CD14-positive monocyte (primary cell): ENCODE measurements around the gene PPIG. TPM values are rescaled to one million over a fixed set of nuclear protein-coding genes. Genes with fewer than 3 reads are reported as not detected.

Experiments used
- DNase-seq, 3 donors: peaks; one replicate each; pipeline ENCODE4 v3.0.0-alpha.2; 2011 to 2022
- H2AFZ ChIP-seq: 2 replicates; pipeline ENCODE4 v1.6.0; 2012; ENCODE audit warnings: mild to moderate bottlenecking, low read depth, low read length, inconsistent platforms; ENCODE audit not compliant: insufficient read depth, poor library complexity, severe bottlenecking
- H3K27ac ChIP-seq, 2 donors: 1 replicate in 1 of 2; 2 replicates in 1 of 2; pipeline ENCODE4 v1.5.1; 2012 to 2013; ENCODE audit warnings: low read length in 2 of 2, control low read depth in 1 of 2, inconsistent platforms in 1 of 2, low read depth in 1 of 2, mild to moderate bottlenecking in 1 of 2
- H3K27me3 ChIP-seq, 2 donors: one replicate each; pipeline versions ENCODE4 v1.6.0 to v1.6.1; 2011 to 2013; ENCODE audit warnings: low read length in 2 of 2; ENCODE audit not compliant: control insufficient read depth in 2 of 2, insufficient read depth in 2 of 2
- H3K36me3 ChIP-seq, 2 donors: replicated peaks in 1 of 2; 1 replicate in 1 of 2; 2 replicates in 1 of 2; pipeline versions ENCODE4 v1.5.1 to v1.6.1; 2012 to 2013; ENCODE audit warnings: low read length in 2 of 2, control low read depth in 1 of 2, inconsistent platforms in 1 of 2, mild to moderate bottlenecking in 1 of 2; ENCODE audit not compliant: insufficient read depth in 2 of 2, control insufficient read depth in 1 of 2
- H3K4me1 ChIP-seq, 2 donors: 1 replicate in 1 of 2; 2 replicates in 1 of 2; pipeline versions ENCODE4 v1.5.1 to v1.6.1; 2012 to 2013; ENCODE audit warnings: low read length in 2 of 2, control low read depth in 1 of 2, inconsistent platforms in 1 of 2, mild to moderate bottlenecking in 1 of 2, moderate library complexity in 1 of 2; ENCODE audit not compliant: insufficient read depth in 2 of 2, control insufficient read depth in 1 of 2
- H3K4me2 ChIP-seq: replicated peaks from 2 replicates; pipeline ENCODE3; 2012; ENCODE audit warnings: low read length, moderate library complexity, mild to moderate bottlenecking; ENCODE audit not compliant: poor library complexity, severe bottlenecking; ENCODE audit errors: extremely low read depth
- H3K4me3 ChIP-seq, 3 experiments: fragments of 200-600 bp in 1 of 3; sonication (generic) in 1 of 3; replicated peaks in 1 of 3; 1 replicate in 2 of 3; 2 replicates in 1 of 3; pipeline ENCODE4 v1.5.1; 2011 to 2013; ENCODE audit warnings: low read length in 3 of 3, mild to moderate bottlenecking in 3 of 3, control low read depth in 2 of 3, low read depth in 2 of 3, inconsistent platforms in 1 of 3, moderate library complexity in 1 of 3
- H3K79me2 ChIP-seq: 2 replicates; pipeline ENCODE4 v1.6.0; 2012; ENCODE audit warnings: mild to moderate bottlenecking, control low read depth, inconsistent platforms, low read length, moderate library complexity; ENCODE audit not compliant: insufficient read depth
- H3K9ac ChIP-seq: 2 replicates; pipeline ENCODE4 v1.6.0; 2017; ENCODE audit warnings: low read length, mild to moderate bottlenecking; ENCODE audit not compliant: insufficient read depth, poor library complexity, severe bottlenecking
- H3K9me3 ChIP-seq, 2 donors: replicated peaks in 1 of 2; 1 replicate in 1 of 2; 2 replicates in 1 of 2; pipeline versions ENCODE4 v1.5.1 to v1.6.1; 2012 to 2013; ENCODE audit warnings: low read length in 2 of 2, control low read depth in 1 of 2; ENCODE audit not compliant: control insufficient read depth in 1 of 2, insufficient read depth in 1 of 2
- H4K20me1 ChIP-seq: 2 replicates; pipeline ENCODE4 v1.6.0; 2012; ENCODE audit warnings: mild to moderate bottlenecking, low read length, control low read depth, moderate library complexity; ENCODE audit not compliant: insufficient read depth
- H3K27ac Mint-ChIP-seq, 7 donors: one replicate each; pipeline ENCODE4 v1.8.0; 2020; ENCODE audit warnings: mild to moderate bottlenecking in 7 of 7, mixed read lengths in 7 of 7, moderate library complexity in 6 of 7, inconsistent platforms in 2 of 7
- H3K27me3 Mint-ChIP-seq, 3 donors: one replicate each; pipeline ENCODE4 v1.8.0; 2021 to 2022; ENCODE audit warnings: low read depth in 3 of 3, mild to moderate bottlenecking in 3 of 3, mixed read lengths in 3 of 3, moderate library complexity in 3 of 3, inconsistent platforms in 1 of 3
- H3K36me3 Mint-ChIP-seq, 2 donors: one replicate each; pipeline ENCODE4 v1.8.0; 2020; ENCODE audit warnings: mixed read lengths in 2 of 2, inconsistent platforms in 1 of 2, mild to moderate bottlenecking in 1 of 2
- H3K4me1 Mint-ChIP-seq: one replicate; pipeline ENCODE4 v1.8.0; 2020; ENCODE audit warnings: mild to moderate bottlenecking, mixed read lengths
- H3K4me3 Mint-ChIP-seq, 2 donors: one replicate each; pipeline ENCODE4 v1.8.0; 2020; ENCODE audit warnings: mild to moderate bottlenecking in 2 of 2, mixed read lengths in 2 of 2, moderate library complexity in 1 of 2
- H3K9me3 Mint-ChIP-seq, 7 donors: one replicate each; pipeline ENCODE4 v1.8.0; 2020 to 2022; ENCODE audit warnings: mixed read lengths in 7 of 7, mild to moderate bottlenecking in 6 of 7, moderate library complexity in 6 of 7, inconsistent platforms in 2 of 7
- WGBS: methylation state at CpG from one replicate; pipeline ENCODE4 v1.1.5; 2013; ENCODE audit warnings: missing lambda C conversion rate; ENCODE audit not compliant: insufficient coverage; 5-methylcytosine and 5-hydroxymethylcytosine counted together
- intact Hi-C, 2 donors: fragments of 100-400 bp; cut with micrococcal nuclease; formaldehyde crosslinking; loops; one replicate each; pipeline versions ENCODE4 v1.15.0 to v1.15.1; 2023
- polyA plus RNA-seq, 3 donors: library from polyadenylated mRNA; depleted of rRNA in 1 of 3; unstranded in 2 of 3; stranded (reverse) in 1 of 3; fragments of 300-500 nt in 2 of 3; fragments of >200 nt in 1 of 3; fragmentation: Illumina TruSeq in 2 of 3; gene quantifications; 1 replicate in 2 of 3; 2 replicates in 1 of 3; pipeline ENCODE4 v1.2.3, GENCODE V29; 2012 to 2021
- TF ChIP-seq, protein P1 (sequence below): fragments of 200-600 bp; IDR thresholded peaks from one replicate; pipeline ENCODE4 v1.8.0; 2022; ENCODE audit warnings: antibody characterized with exemption, mild to moderate bottlenecking

PPIG gene
- polyA plus RNA-seq, 3 donors = 21.0 to 34.4 (median 21.3) TPM

GRCh38 chr2:169676357-169676756, 92.2 kb downstream of the PPIG start:
- Histone ChIP-seq H3K9ac (no peak overlapping the region), H3K4me1 (no peaks in the 10 kb centered on the region), H3K4me2 (no peak overlapping the region), H3K79me2 (no peaks in the 10 kb centered on the region), H3K36me3 (no peaks in the 10 kb centered on the region), H2AFZ (no peak overlapping the region), H4K20me1 (no peaks in the 10 kb centered on the region), H3K9me3 (no peaks in the 10 kb centered on the region), H3K27me3 (no peaks in the 10 kb centered on the region), H3K27ac (no peak overlapping the region), H3K4me3 (no peak overlapping the region)
- no peaks in the 10 kb centered on the region for H3K36me3 Mint-ChIP-seq
- H3K4me1 Mint-ChIP-seq = no peaks in the 10 kb centered on the region
- DNase-seq = no peak
- H3K27ac Mint-ChIP-seq = no peak overlapping the region
- TF ChIP-seq, protein P1, sequence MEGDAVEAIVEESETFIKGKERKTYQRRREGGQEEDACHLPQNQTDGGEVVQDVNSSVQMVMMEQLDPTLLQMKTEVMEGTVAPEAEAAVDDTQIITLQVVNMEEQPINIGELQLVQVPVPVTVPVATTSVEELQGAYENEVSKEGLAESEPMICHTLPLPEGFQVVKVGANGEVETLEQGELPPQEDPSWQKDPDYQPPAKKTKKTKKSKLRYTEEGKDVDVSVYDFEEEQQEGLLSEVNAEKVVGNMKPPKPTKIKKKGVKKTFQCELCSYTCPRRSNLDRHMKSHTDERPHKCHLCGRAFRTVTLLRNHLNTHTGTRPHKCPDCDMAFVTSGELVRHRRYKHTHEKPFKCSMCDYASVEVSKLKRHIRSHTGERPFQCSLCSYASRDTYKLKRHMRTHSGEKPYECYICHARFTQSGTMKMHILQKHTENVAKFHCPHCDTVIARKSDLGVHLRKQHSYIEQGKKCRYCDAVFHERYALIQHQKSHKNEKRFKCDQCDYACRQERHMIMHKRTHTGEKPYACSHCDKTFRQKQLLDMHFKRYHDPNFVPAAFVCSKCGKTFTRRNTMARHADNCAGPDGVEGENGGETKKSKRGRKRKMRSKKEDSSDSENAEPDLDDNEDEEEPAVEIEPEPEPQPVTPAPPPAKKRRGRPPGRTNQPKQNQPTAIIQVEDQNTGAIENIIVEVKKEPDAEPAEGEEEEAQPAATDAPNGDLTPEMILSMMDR = peak; percentile 18
- no CpG with 5 or more reads among the region's 3 CpGs for WGBS
- H3K4me3 Mint-ChIP-seq = no peak overlapping the region
- intact Hi-C loops = no loop called here
- H3K27me3 Mint-ChIP-seq = peaks cover 0 to 3% (median 2%) of the 10 kb centered on the region in 3 donors
- peaks cover 0 to under 1% (median 0%) of the 10 kb centered on the region in 7 donors for H3K9me3 Mint-ChIP-seq

DNA sequence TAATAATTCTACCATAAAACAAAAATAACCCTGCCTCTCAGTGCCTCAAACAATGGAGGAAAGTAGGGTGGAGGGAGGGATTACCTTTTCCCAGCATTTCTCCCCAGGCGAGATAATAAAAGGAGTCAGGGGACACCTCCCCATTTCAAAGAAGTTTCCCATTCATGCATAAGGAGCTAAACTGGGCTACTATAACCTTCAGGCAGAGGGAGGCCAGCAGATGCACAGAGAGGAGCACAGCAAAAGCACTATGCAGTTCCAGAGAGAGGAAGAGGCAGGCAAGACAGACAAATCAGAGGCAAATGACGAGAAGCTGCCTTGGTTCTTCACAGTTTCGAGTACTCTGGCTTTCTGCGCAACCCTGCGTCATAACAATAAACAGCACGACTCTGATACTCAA, 92.7 kb downstream of the PPIG start:
- peaks cover 0 to 4% (median 2%) of the 10 kb centered on the region in 3 donors for H3K27me3 Mint-ChIP-seq

More for the DNA sequence above, 92.7 kb downstream of the PPIG start:
- Histone ChIP-seq H3K9ac (no peak overlapping the region), H4K20me1 (no peaks in the 10 kb centered on the region), H2AFZ (no peak overlapping the region), H3K9me3 (no peaks in the 10 kb centered on the region), H3K4me2 (no peak overlapping the region), H3K27me3 (no peaks in the 10 kb centered on the region), H3K36me3 (no peaks in the 10 kb centered on the region), H3K27ac (no peak overlapping the region), H3K4me1 (no peaks in the 10 kb centered on the region), H3K4me3 (no peak overlapping the region), H3K79me2 (no peaks in the 10 kb centered on the region)
- DNase-seq = no peak
- Mint-ChIP-seq H3K27ac (no peak overlapping the region), H3K9me3 (no peaks in the 10 kb centered on the region), H3K4me3 (no peak overlapping the region), H3K36me3 (no peaks in the 10 kb centered on the region), H3K4me1 (no peaks in the 10 kb centered on the region)
- 86% methylated on average over 1 of the region's 6 CpGs for WGBS
- intact Hi-C loops = no loop called here
- TF ChIP-seq, protein P1 = no peak
